C4-2B (cell line): ENCODE measurements around the gene IQCE.

Experiments
- H3K27ac ChIP-seq: fragments of 450-650 bp; 2 replicates; pipeline ENCODE4 v1.5.1; 2017
- ZFX ChIP-seq: fragments of 450-650 bp; IDR thresholded peaks from 2 replicates; pipeline ENCODE4 v1.6.1; 2017
- TF ChIP-seq, protein P1 (sequence below): fragments of 450-650 bp; conservative IDR thresholded peaks from 2 replicates; pipeline ENCODE4 v1.5.1; 2017; ENCODE audit warnings: mild to moderate bottlenecking

The IQCE gene

GRCh38 chr7:2622869-2623697 is 64.3 kb downstream of the IQCE start:
- no peak overlapping the region for H3K27ac ChIP-seq
- TF ChIP-seq, protein P1, sequence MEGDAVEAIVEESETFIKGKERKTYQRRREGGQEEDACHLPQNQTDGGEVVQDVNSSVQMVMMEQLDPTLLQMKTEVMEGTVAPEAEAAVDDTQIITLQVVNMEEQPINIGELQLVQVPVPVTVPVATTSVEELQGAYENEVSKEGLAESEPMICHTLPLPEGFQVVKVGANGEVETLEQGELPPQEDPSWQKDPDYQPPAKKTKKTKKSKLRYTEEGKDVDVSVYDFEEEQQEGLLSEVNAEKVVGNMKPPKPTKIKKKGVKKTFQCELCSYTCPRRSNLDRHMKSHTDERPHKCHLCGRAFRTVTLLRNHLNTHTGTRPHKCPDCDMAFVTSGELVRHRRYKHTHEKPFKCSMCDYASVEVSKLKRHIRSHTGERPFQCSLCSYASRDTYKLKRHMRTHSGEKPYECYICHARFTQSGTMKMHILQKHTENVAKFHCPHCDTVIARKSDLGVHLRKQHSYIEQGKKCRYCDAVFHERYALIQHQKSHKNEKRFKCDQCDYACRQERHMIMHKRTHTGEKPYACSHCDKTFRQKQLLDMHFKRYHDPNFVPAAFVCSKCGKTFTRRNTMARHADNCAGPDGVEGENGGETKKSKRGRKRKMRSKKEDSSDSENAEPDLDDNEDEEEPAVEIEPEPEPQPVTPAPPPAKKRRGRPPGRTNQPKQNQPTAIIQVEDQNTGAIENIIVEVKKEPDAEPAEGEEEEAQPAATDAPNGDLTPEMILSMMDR = no peak
- TF ChIP-seq ZFX = no peak

DNA sequence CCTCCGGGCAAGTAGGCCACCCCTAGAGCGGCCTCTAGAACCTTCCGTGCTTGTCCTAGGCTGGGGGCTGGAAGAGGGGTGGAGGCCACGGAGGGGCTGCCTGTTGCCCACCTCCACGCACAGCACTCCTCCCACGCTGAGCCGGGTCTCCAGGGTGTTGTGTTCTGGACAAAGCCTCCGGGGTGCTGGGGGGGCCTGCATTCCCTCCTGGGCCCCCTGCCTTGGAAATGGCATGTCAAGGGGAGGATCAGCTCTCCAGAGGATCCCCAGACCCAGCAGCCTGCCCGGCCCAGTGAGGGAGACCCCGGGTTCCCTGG is 64.9 kb downstream of the IQCE start:
- TF ChIP-seq ZFX = no peak
- TF ChIP-seq, protein P1 = no peak
- H3K27ac ChIP-seq = no peak overlapping the region

DNA sequence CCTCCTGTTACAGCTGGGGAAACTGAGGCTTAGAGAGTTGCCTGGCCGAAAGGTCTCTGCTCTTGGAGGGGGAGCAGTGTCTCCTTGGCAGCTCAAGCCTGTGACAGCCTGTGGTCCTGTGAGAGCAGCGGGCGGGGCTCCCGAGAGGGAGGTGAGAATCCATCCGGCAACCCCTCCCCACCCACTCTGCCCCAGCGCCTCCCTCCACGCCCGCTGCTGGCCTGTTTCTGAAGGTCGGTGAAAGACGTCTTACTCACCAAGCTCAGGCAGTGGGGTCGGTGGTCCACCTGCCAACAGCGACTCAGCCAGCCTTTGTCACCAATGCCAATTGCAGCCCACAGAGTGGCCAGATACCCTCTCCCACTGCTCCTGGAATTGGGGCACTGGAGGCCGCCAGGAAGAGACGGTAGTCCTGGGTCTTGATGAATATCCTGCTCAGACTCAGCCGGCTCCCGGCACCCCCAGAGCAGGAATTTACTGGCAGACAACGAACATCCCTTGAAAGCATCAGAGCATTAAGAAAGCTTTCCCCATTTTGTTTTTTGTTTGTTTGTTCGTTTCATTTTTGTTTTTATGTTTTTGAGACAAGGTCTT is 65.6 kb downstream of the IQCE start:
- TF ChIP-seq, protein P1 = no peak
- TF ChIP-seq ZFX = no peak
- no peak overlapping the region for H3K27ac ChIP-seq

DNA sequence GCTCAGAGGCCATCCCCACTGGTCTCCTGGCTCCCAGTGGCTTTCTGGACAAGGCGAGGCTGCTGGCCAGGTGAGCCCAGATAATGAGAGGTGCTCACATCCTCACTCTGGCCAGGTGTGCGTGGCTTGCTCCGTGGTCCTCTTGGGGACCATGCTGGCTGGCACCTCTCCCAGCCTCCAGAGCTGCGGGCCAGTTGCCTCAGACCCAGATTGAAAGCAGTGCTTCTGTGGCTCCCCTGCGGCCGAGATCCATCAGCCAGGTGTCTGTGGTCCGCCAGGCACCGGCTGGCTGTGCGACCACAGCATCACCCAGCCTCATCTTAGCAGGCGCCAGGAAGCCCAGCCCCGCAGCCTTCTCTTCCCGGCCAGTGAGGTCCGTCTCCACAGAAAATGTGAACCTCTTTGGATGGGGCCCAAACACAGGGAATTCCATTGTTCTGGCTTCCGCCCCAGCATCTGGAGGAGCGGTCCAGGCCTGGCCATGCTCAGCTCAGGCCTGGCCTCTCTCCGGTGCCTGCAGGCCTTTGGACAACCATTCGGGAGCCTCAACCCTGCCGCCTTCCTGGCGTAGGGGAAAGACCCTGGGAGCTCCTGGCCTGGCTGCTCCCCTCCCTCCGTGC is 67.8 kb downstream of the IQCE start:
- H3K27ac ChIP-seq = no peak overlapping the region
- TF ChIP-seq, protein P1 = no peak
- TF ChIP-seq ZFX = no peak

DNA sequence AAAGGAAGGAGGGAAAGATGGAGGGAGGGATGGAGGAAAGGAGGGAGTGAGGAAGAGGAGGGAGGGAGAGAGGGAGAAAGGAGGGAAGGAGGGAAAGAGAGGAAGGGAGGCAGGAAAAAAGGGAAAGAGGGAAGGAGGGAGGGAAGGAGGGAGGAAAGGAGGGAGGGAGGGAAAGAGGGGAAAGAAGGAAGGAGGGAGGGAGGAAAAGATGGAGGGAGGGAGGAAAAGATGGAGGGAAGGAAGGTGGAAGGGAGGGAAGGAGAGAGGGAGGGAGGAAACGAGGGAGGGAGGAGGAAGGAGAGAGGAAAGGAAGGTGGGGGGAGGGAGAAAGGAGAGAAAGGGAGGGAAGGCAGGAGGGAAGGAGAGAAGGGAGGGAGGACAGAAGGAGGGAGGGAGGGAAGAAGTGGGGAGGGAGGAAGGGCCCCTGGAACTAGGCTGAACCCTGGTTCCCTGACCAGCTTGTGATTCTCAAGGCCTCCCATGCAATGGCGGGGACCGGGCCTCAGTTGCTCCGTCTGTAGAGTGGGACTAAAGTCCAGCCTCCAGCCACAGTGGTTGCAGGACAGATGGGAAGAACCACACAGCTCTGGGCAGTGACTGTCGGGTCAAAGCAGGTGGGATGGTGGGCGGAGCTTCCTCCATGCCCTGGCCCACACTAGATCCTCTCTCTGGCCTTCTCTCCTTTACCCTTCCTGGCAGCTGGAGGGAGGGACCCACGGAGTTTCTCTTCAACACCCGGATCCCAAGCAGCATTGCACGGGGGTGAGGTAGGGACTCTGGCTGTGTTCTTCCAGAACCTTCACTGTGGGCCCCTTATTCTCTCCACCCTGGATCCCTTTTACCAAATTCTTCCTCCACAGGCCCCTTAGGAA is 68.7 kb downstream of the IQCE start:
- TF ChIP-seq, protein P1 = no peak
- TF ChIP-seq ZFX = no peak
- H3K27ac ChIP-seq = no peak overlapping the region

GRCh38 chr7:2628130-2628482 is 69.3 kb downstream of the IQCE start:
- TF ChIP-seq, protein P1 = no peak
- TF ChIP-seq ZFX = no peak
- no peak overlapping the region for H3K27ac ChIP-seq
